RWPE2 (cell line): ENCODE data around the gene RPL3.

Source experiments
- ATAC-seq: fragments of 200-7000 bp; cut with Tn5 transposase; 3 replicates; pipeline ENCODE4 v1.9.1; 2021; ENCODE audit warnings: low read depth
- DNase-seq: peaks from one replicate; pipeline ENCODE4 v3.0.0-alpha.2; 2020; ENCODE audit warnings: low spot score
- H3K27ac ChIP-seq: fragments of 450-650 bp; 2 replicates; pipeline ENCODE4 v1.5.1; 2017; ENCODE audit warnings: mild to moderate bottlenecking; ENCODE audit not compliant: poor library complexity, severe bottlenecking
- H3K27me3 ChIP-seq: fragments of 250-450 bp; sonication (Bioruptor Pico); 2 replicates; pipeline ENCODE4 v1.5.1; 2021; ENCODE audit warnings: mild to moderate bottlenecking, moderate library complexity; ENCODE audit not compliant: insufficient read depth, poor library complexity, severe bottlenecking
- H3K36me3 ChIP-seq: fragments of 250-450 bp; sonication (Bioruptor Pico); 2 replicates; pipeline ENCODE4 v1.5.1; 2020; ENCODE audit warnings: low read depth, mild to moderate bottlenecking, moderate library complexity
- H3K4me1 ChIP-seq: fragments of 250-450 bp; sonication (Bioruptor Pico); 2 replicates; pipeline ENCODE4 v1.5.1; 2021; ENCODE audit warnings: mild to moderate bottlenecking, moderate library complexity; ENCODE audit not compliant: insufficient read depth, poor library complexity, severe bottlenecking
- H3K4me3 ChIP-seq: fragments of 250-450 bp; sonication (Bioruptor Pico); 2 replicates; pipeline ENCODE4 v1.5.1; 2021; ENCODE audit warnings: mild to moderate bottlenecking, moderate library complexity; ENCODE audit not compliant: severe bottlenecking
- H3K9me3 ChIP-seq: fragments of 250-450 bp; sonication (Bioruptor Pico); 2 replicates; pipeline ENCODE4 v1.5.1; 2021; ENCODE audit warnings: mild to moderate bottlenecking, moderate library complexity; ENCODE audit not compliant: severe bottlenecking
- CTCF ChIP-seq: fragments of 450-650 bp; IDR thresholded peaks from one replicate; pipeline ENCODE4 v1.5.1; 2017; ENCODE audit warnings: mild to moderate bottlenecking, moderate library complexity; ENCODE audit not compliant: poor library complexity, severe bottlenecking

RPL3 gene

GRCh38 chr22:39318507-39319283 lies 728 bp downstream of the RPL3 start:
- H3K4me3 ChIP-seq, result peak overlapping the region; percentile 80
- H3K9me3 ChIP-seq, result no peaks in the 10 kb centered on the region
- H3K4me1 ChIP-seq, result peaks cover 28% of the 10 kb centered on the region
- ATAC-seq (no peak), DNase-seq (no peak)
- peaks cover 56% of the 10 kb centered on the region for H3K36me3 ChIP-seq
- H3K27me3 ChIP-seq, result no peaks in the 10 kb centered on the region
- no peak for TF ChIP-seq CTCF
- H3K27ac ChIP-seq, result peak overlapping the region; percentile 96

GRCh38 chr22:39317775-39318506 lies 1.5 kb downstream of the RPL3 start:
- peak overlapping the region; percentile 96 for H3K27ac ChIP-seq
- no peaks in the 10 kb centered on the region for H3K9me3 ChIP-seq
- peaks cover 28% of the 10 kb centered on the region for H3K4me1 ChIP-seq
- peaks cover 64% of the 10 kb centered on the region for H3K36me3 ChIP-seq
- peak overlapping the region; percentile 80 for H3K4me3 ChIP-seq
- no peak for DNase-seq
- TF ChIP-seq CTCF, result no peak
- H3K27me3 ChIP-seq, result no peaks in the 10 kb centered on the region
- no peak for ATAC-seq

- Histone ChIP-seq H3K36me3 (peaks cover 71% of the 10 kb centered on the region), H3K27me3 (no peaks in the 10 kb centered on the region), H3K4me1 (peaks cover 28% of the 10 kb centered on the region), H3K9me3 (no peaks in the 10 kb centered on the region), H3K27ac (peak overlapping the region; percentile 96), H3K4me3 (peak overlapping the region; percentile 80)
- 0 out of 3 replicates have a peak, but pooled peaks have one; percentile 2 for ATAC-seq
- no peak for DNase-seq
- TF ChIP-seq CTCF, result no peak
Observed at GRCh38 chr22:39317084-39317774, 2.2 kb downstream of the RPL3 start.

- Histone ChIP-seq H3K4me3 (peak overlapping the region; percentile 80), H3K9me3 (no peaks in the 10 kb centered on the region), H3K4me1 (peaks cover 28% of the 10 kb centered on the region), H3K27ac (peak overlapping the region; percentile 96), H3K36me3 (peaks cover 77% of the 10 kb centered on the region), H3K27me3 (no peaks in the 10 kb centered on the region)
- TF ChIP-seq CTCF, result peak; percentile 94
- peak; percentile 42 for ATAC-seq
- DNase-seq, result peak; percentile 80
Observed at GRCh38 chr22:39316440-39317083, 2.9 kb downstream of the RPL3 start.
